Fibroblast of lung (primary cell): ENCODE results near the gene IRGM.

Experiments used
- CTCF ChIP-seq, 2 donors: IDR thresholded peaks in 1 of 2; conservative IDR thresholded peaks in 1 of 2; 1 replicate in 1 of 2; 2 replicates in 1 of 2; pipeline ENCODE4 v1.5.1; 2011 to 2012; ENCODE audit warnings: low read length in 2 of 2, control low read depth in 1 of 2, inconsistent platforms in 1 of 2, low read depth in 1 of 2, mild to moderate bottlenecking in 1 of 2
- EZH2 ChIP-seq: IDR thresholded peaks from 2 replicates; pipeline ENCODE4 v1.5.1; 2012; ENCODE audit warnings: low read length, control low read depth, mild to moderate bottlenecking; ENCODE audit errors: missing control alignments

DNA sequence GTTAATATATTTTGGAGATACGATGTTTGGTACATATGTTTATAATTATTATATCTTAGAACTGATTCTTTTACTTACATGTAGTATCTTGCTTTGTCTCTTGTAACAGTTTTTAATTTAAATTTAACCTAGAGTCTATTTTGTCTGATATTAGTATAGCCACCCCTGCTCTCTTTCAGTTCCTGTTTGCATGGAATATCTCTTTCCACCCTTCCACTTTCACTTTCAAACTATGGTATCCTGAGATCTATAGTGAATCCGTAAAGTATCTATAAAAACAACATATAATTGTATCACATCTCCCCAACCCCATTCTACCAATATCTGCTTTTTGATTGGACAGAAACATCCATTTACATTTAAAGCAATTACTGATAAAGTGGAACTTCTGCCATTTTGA is 7.2 kb downstream of the IRGM start:
- no peak for TF ChIP-seq CTCF (conservative IDR thresholded peaks at IDR 0.05 in 1 of 2, IDR thresholded peaks at IDR 0.05 in 1 of 2; ENCODE audit: low read depth in 1 of 2, low read length in 2 of 2)
- no peak for TF ChIP-seq EZH2
